ENCODE measurements around the gene IPPK. TPM values are rescaled to one million over a fixed set of nuclear protein-coding genes. Genes with fewer than 3 reads are reported as not detected.

The IPPK gene
- total and polyA plus RNA-seq, 2 of the 8 experiments (the other 6 are each of a cell fraction or from before 2014, with no cell fraction given), result 10.5 to 13.6 TPM

DNA sequence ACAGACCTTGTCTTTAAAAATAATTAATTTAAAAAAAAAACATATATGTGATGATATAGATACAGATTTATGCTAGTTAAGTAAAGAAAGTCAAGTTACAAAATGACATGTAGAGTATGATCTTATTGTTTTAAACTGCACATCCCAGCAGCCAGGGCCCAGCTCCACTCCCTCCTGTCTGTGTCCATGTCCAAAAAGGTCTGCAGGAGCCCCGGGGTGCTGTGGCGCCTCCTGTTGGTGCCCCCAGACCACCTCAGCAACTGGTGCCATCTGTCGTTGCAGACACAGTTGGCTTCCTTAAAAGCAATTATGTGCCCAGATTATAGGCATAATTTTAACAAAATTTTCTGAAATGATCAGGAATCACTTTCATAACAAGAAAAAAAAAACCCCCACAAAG is 33.3 kb downstream of the IPPK start:
- CTCF ChIA-PET (ENCODE audit: partially characterized antibody), result interaction anchor here (0.9 to 2.5 kb wide), 3 partner anchors 12 to 205 kb away, joined by 3 to 8 read pairs (median 3); no protein-coding TSS in a partner anchor
- H3K36me3 ChIP-seq (ENCODE audit: control insufficient read depth in 2 of 4, insufficient read depth in 4 of 4, low read length in 3 of 4), result peaks cover 2 to 32% (median 17%) of the 10 kb centered on the region in 4 experiments; a peak in 7 of 8 replicates
- TF ChIP-seq SIRT6 (IDR thresholded peaks at IDR 0.05; ENCODE audit: low read length), result no peak
- TF ChIP-seq, protein P1, sequence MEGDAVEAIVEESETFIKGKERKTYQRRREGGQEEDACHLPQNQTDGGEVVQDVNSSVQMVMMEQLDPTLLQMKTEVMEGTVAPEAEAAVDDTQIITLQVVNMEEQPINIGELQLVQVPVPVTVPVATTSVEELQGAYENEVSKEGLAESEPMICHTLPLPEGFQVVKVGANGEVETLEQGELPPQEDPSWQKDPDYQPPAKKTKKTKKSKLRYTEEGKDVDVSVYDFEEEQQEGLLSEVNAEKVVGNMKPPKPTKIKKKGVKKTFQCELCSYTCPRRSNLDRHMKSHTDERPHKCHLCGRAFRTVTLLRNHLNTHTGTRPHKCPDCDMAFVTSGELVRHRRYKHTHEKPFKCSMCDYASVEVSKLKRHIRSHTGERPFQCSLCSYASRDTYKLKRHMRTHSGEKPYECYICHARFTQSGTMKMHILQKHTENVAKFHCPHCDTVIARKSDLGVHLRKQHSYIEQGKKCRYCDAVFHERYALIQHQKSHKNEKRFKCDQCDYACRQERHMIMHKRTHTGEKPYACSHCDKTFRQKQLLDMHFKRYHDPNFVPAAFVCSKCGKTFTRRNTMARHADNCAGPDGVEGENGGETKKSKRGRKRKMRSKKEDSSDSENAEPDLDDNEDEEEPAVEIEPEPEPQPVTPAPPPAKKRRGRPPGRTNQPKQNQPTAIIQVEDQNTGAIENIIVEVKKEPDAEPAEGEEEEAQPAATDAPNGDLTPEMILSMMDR (IDR thresholded peaks at IDR 0.05; ENCODE audit: control extremely low read depth in 1 of 3, insufficient read depth in 1 of 3, low read depth in 1 of 3, low read length in 3 of 3), result peak; percentile 10 to 35 (median 25); a peak in 3 of 4 replicates

More for the DNA sequence above, 33.3 kb downstream of the IPPK start:
- WGBS, 2 experiments (ENCODE audit: extremely low coverage in 1 of 2, insufficient coverage in 1 of 2, insufficient read length in 1 of 2, insufficient replicate concordance in 2 of 2, low coverage in 1 of 2, low lambda C conversion rate in 2 of 2, missing lambda C conversion rate in 1 of 2), result 92% methylated on average over 3 of the region's 3 CpGs; no CpG with 5 or more reads in 1 of the 2 experiments
- Histone ChIP-seq H3K4me3 (ENCODE audit: extremely low read depth in 1 of 4, insufficient read depth in 2 of 4, low read depth in 3 of 4, low read length in 4 of 4) (no peak overlapping the region), H2BK12ac (ENCODE audit: low read depth, low read length) (no peak overlapping the region), H3K4ac (replicated peaks; ENCODE audit: insufficient read length, low read depth, low read length) (no peak overlapping the region), H2BK5ac (ENCODE audit: low read depth, low read length) (no peak overlapping the region), H4K5ac (ENCODE audit: insufficient read length, low read depth, low read length) (no peak overlapping the region), H4K20me1 (replicated peaks in 1 of 2; ENCODE audit: control insufficient read depth in 1 of 2, insufficient read depth in 2 of 2, low read length in 2 of 2) (peaks cover 0 to 1% of the 10 kb centered on the region in 2 experiments), H3K27ac (ENCODE audit: low read depth, low read length) (no peak overlapping the region), H4K8ac (ENCODE audit: extremely low read depth, insufficient read depth, low read length) (no peak overlapping the region), H2AK5ac (ENCODE audit: low read depth, low read length) (no peak overlapping the region), H3K79me2 (ENCODE audit: control insufficient read depth in 1 of 2, insufficient read depth in 2 of 2, low read length in 2 of 2) (no peaks in the 10 kb centered on the region), H2AFZ (ENCODE audit: low read length) (no peak overlapping the region), H3K27me3 (replicated peaks in 1 of 4; ENCODE audit: control insufficient read depth in 3 of 4, extremely low read depth in 1 of 4, insufficient read depth in 3 of 4, low read length in 3 of 4) (no peaks in the 10 kb centered on the region), H2BK120ac (replicated peaks; ENCODE audit: low read depth, low read length) (no peak overlapping the region), H3K14ac (ENCODE audit: insufficient read length) (no peak overlapping the region), H3K9me3 (ENCODE audit: insufficient read depth in 2 of 2, low read depth in 1 of 2, low read length in 1 of 2) (no peaks in the 10 kb centered on the region), H3K9ac (replicated peaks in 1 of 4; ENCODE audit: extremely low read depth in 1 of 4, low read depth in 3 of 4, low read length in 3 of 4) (no peak overlapping the region), H3K4me2 (ENCODE audit: insufficient read depth in 1 of 2, low read depth in 2 of 2, low read length in 2 of 2) (no peak overlapping the region), H3K23me2 (ENCODE audit: low read depth, low read length) (no peaks in the 10 kb centered on the region), H2BK20ac (ENCODE audit: low read length) (no peak overlapping the region), H2BK15ac (ENCODE audit: low read length) (no peak overlapping the region), H3K56ac (replicated peaks; ENCODE audit: insufficient read length, low read depth, low read length) (no peak overlapping the region), H3K79me1 (ENCODE audit: low read depth, low read length) (peaks cover 4% of the 10 kb centered on the region; the same call in 1 of the 2 replicates), H3K18ac (ENCODE audit: extremely low read depth, low read length) (no peak overlapping the region), H3K4me1 (replicated peaks in 1 of 4; ENCODE audit: control insufficient read depth in 3 of 4, insufficient read depth in 4 of 4, low read length in 3 of 4) (no peaks in the 10 kb centered on the region), H3K23ac (ENCODE audit: insufficient read length) (no peak overlapping the region), H4K91ac (replicated peaks; ENCODE audit: insufficient read length, low read length) (no peak overlapping the region)
- DNase-seq (ENCODE audit: low read depth in 1 of 2, low spot score in 2 of 2) (no peak), FAIRE-seq (no peak)
- POLR2A ChIA-PET (ENCODE audit: partially characterized antibody), result no interaction called here

Measured in H1 (cell line).